H1 (cell line): Measurements from ENCODE around the gene TTC34. TPM values are rescaled to one million over a fixed set of nuclear protein-coding genes. Genes with fewer than 3 reads are reported as not detected.

Experiments used
- RNF2 ChIP-seq: fragments of 200-900, 300-1000 bp; sonication (generic); IDR thresholded peaks from 2 replicates; pipeline ENCODE4 v1.7.1; 2016; ENCODE audit warnings: borderline replicate concordance, low read depth, mild to moderate bottlenecking, antibody characterized with exemption, low read length; ENCODE audit not compliant: poor library complexity, severe bottlenecking; ENCODE audit errors: missing control alignments
- SP2 ChIP-seq: IDR thresholded peaks from 2 replicates; pipeline ENCODE4 v1.6.1; 2012; ENCODE audit warnings: mild to moderate bottlenecking, low read length, inconsistent platforms
- polyA plus RNA-seq, 7 experiments: library from polyadenylated mRNA; depleted of rRNA in 3 of 7; stranded (reverse) in 5 of 7; unstranded in 2 of 7; fragments of >200 nt in 5 of 7; fragments of 200-250 nt in 2 of 7; gene quantifications; 1 replicate in 5 of 7; 2 replicates in 1 of 7; 4 replicates in 1 of 7; pipeline versions ENCODE4 v1.2.1 to v1.2.3, GENCODE V29; 2011 to 2013; ENCODE audit warnings: missing spikeins in 2 of 7, mixed read lengths in 2 of 7
- total RNA-seq: library from RNA; stranded (reverse); fragmentation: NEBNext Ultra II Directional; extraction: Animal tissue kit (Norgen Biotek cat#: 25700); gene quantifications from 2 replicates; pipeline ENCODE4 v1.2.1, GENCODE V29; 2021

TTC34 gene
- total and polyA plus RNA-seq, 2 of the 8 experiments (the other 6 are each of a cell fraction or from before 2014, with no cell fraction given) = 0.23 to 0.50 TPM

DNA sequence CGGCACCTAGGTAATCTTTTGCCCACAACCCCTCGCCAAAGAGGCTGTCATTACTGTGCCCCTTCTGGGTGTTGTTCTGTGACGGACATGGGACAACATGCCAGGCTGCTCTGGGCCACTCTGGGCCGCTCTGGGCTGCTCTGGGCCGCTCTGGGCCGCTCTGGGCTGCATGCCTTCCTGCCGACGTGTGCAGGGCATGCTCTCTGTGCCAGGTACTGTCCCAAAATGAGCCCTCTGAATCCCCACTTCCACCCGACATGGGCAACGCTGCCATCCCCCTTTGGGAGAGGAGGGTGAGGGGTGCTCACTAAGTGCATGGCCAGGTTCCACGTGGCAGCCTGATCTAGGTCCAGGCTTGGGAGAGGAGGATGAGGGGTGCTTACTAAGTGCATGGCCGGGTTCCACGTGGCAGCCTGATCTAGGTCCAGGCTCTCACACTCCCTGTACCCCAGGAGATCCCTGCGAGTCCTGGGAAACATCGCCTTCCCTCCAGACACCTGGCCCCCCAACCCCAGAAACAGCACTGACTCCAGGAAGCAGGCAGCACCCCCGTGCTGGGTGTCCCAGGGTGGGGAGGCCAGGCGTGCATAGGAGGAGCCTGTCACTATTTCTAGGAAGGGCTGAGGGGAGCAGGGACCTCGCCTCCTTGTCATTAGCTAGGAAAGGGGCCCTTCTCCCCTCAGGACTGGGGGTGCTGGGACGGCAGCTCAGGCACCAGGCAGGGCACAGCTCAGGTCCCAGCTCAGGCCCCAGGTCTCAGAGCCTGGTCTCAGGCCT lies 16.5 kb downstream of the TTC34 start (continued):
- TF ChIP-seq SP2 = no peak
- TF ChIP-seq RNF2 = no peak
- TF ChIP-seq, all 59 proteins: peak for 0
